SU-DHL-6 (cell line): ENCODE measurements around the gene PPP1R27.

Source experiments
- H2AFZ ChIP-seq: fragments of 200-600 bp; sonication (generic); 2 replicates; pipeline ENCODE4 v1.6.1; 2014; ENCODE audit warnings: low read depth, mild to moderate bottlenecking, moderate library complexity, mixed read lengths, antibody characterized with exemption, low read length; ENCODE audit not compliant: severe bottlenecking
- H3F3A ChIP-seq: fragments of 200-600 bp; shearing (Covaris generic); 2 replicates; pipeline ENCODE4 v1.6.0; 2016; ENCODE audit warnings: antibody characterized with exemption, mild to moderate bottlenecking; ENCODE audit not compliant: insufficient read depth
- H3K27ac ChIP-seq: fragments of 200-600 bp; sonication (generic); 2 replicates; pipeline ENCODE4 v1.5.1; 2016; ENCODE audit warnings: low read depth, mild to moderate bottlenecking, low read length, moderate library complexity, mixed read lengths
- H3K27me3 ChIP-seq: fragments of 200-600 bp; sonication (generic), shearing (Covaris generic); 2 replicates; pipeline ENCODE4 v1.6.0; 2014; ENCODE audit warnings: mild to moderate bottlenecking, low read length
- H3K36me3 ChIP-seq: fragments of 200-600 bp; sonication (generic); 2 replicates; pipeline ENCODE4 v1.6.1; 2014; ENCODE audit warnings: mild to moderate bottlenecking, low read length, mixed read lengths
- H3K4me2 ChIP-seq: fragments of 300-600, 200-600 bp; shearing (Covaris generic), sonication (generic); 2 replicates; pipeline ENCODE4 v1.6.0; 2014; ENCODE audit warnings: low read length, low read depth, mild to moderate bottlenecking; ENCODE audit not compliant: poor library complexity, severe bottlenecking
- H3K4me3 ChIP-seq: fragments of 200-600 bp; sonication (generic); 2 replicates; pipeline ENCODE4 v1.5.1; 2014; ENCODE audit warnings: antibody characterized with exemption, low read length, mild to moderate bottlenecking, mixed read lengths; ENCODE audit not compliant: insufficient read depth, poor library complexity, severe bottlenecking
- H3K79me2 ChIP-seq: fragments of 200-600 bp; sonication (generic); 2 replicates; pipeline ENCODE4 v1.6.1; 2014; ENCODE audit warnings: mild to moderate bottlenecking, low read length, moderate library complexity; ENCODE audit not compliant: insufficient read depth
- H3K9ac ChIP-seq: fragments of 200-600 bp; sonication (generic); 2 replicates; pipeline ENCODE4 v1.7.0; 2014; ENCODE audit warnings: mild to moderate bottlenecking, low read length
- H3K9me2 ChIP-seq: fragments of 200-600 bp; sonication (generic); replicated peaks from 2 replicates; pipeline ENCODE4 v1.6.1; 2014; ENCODE audit warnings: low read length; ENCODE audit not compliant: insufficient read depth
- H3K9me3 ChIP-seq: fragments of 200-600 bp; sonication (generic); 2 replicates; pipeline ENCODE4 v1.6.1; 2014; ENCODE audit warnings: low read length, mixed read lengths; ENCODE audit not compliant: insufficient read depth
- H4K20me1 ChIP-seq: fragments of 200-600 bp; sonication (generic); 2 replicates; pipeline ENCODE4 v1.6.1; 2014; ENCODE audit warnings: low read depth, mild to moderate bottlenecking, antibody characterized with exemption, low read length, moderate library complexity, mixed read lengths
- EZH2phosphoT487 ChIP-seq: fragments of 200-600 bp; sonication (generic), shearing (Covaris generic); conservative IDR thresholded peaks from 2 replicates; pipeline ENCODE4 v1.6.1; 2018; ENCODE audit warnings: mild to moderate bottlenecking, antibody characterized with exemption, low read length, moderate library complexity, mixed read lengths
- TF ChIP-seq, protein P1 (sequence below): fragments of 200-600 bp; sonication (generic); IDR thresholded peaks from one replicate; pipeline ENCODE4 v1.5.1; 2017; ENCODE audit warnings: antibody characterized with exemption, mild to moderate bottlenecking, low read length, moderate library complexity; ENCODE audit not compliant: insufficient read depth, poor library complexity, severe bottlenecking

Gene PPP1R27

DNA sequence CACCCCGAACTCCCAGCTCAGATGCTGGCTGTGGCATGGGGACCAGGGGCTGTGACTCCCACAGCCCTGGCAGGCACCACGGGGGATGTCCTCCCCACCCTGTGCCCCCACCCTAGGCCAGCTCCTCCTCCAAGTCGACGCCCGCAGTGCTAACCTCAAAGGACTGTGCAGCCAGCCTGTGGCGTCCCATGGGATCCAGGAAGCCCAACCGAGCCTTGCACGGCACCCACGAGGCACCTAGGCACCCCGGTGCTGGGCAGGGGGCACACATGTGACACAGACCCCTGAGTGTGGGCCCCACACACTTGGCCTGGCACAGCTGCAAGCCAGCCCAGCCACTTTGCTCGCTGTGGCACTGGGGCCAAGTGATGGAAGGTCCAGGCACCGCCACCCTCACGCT, 27.0 kb downstream of the PPP1R27 start:
- H3K4me2 ChIP-seq, result no peak overlapping the region
- H3K27me3 ChIP-seq, result no peaks in the 10 kb centered on the region

DNA sequence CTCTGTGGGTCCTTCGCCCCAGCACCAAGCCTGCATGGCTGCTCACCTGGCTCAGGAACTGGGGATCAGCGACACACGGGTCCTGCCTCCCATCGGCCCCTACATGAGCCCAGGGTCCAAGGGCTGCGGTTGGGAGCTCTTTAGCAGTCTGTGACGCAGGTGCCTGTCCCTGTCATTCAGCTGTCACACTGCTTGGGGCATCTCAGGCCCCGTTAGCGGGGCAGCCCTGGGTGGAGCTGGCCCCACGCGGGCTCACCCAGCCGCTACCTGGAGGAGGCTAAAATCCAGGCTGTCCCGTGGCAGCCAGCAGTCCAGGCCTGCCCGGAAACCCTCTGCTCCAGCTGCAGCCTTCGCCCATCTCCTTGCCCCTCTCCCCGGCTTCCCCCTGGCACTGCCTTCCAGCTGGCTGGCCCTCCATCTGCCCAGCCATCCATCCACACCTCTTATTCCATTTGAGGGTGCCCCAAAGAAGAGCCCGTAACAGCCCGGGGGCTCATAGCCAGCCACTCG, 27.6 kb downstream of the PPP1R27 start:
- Histone ChIP-seq H3K4me3 (no peak overlapping the region), H3K79me2 (no peaks in the 10 kb centered on the region), H3K27ac (no peak overlapping the region), H3K27me3 (no peaks in the 10 kb centered on the region), H3K36me3 (no peaks in the 10 kb centered on the region), H3K4me2 (no peak overlapping the region), H3F3A (no peaks in the 10 kb centered on the region), H3K9me2 (no peaks in the 10 kb centered on the region), H3K9me3 (no peaks in the 10 kb centered on the region), H4K20me1 (no peaks in the 10 kb centered on the region), H3K9ac (no peak overlapping the region), H2AFZ (no peak overlapping the region)
- TF ChIP-seq, protein P1, sequence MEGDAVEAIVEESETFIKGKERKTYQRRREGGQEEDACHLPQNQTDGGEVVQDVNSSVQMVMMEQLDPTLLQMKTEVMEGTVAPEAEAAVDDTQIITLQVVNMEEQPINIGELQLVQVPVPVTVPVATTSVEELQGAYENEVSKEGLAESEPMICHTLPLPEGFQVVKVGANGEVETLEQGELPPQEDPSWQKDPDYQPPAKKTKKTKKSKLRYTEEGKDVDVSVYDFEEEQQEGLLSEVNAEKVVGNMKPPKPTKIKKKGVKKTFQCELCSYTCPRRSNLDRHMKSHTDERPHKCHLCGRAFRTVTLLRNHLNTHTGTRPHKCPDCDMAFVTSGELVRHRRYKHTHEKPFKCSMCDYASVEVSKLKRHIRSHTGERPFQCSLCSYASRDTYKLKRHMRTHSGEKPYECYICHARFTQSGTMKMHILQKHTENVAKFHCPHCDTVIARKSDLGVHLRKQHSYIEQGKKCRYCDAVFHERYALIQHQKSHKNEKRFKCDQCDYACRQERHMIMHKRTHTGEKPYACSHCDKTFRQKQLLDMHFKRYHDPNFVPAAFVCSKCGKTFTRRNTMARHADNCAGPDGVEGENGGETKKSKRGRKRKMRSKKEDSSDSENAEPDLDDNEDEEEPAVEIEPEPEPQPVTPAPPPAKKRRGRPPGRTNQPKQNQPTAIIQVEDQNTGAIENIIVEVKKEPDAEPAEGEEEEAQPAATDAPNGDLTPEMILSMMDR, result no peak
- no peak for TF ChIP-seq EZH2phosphoT487

More for the DNA sequence above, 27.0 kb downstream of the PPP1R27 start:
- Histone ChIP-seq H4K20me1 (no peaks in the 10 kb centered on the region), H3F3A (no peaks in the 10 kb centered on the region), H3K9me2 (no peaks in the 10 kb centered on the region), H3K36me3 (no peaks in the 10 kb centered on the region), H3K27ac (no peak overlapping the region), H3K9me3 (no peaks in the 10 kb centered on the region), H3K9ac (no peak overlapping the region), H3K4me3 (no peak overlapping the region), H3K79me2 (no peaks in the 10 kb centered on the region), H2AFZ (no peak overlapping the region)
- TF ChIP-seq, protein P1, result no peak
- TF ChIP-seq EZH2phosphoT487, result no peak

DNA sequence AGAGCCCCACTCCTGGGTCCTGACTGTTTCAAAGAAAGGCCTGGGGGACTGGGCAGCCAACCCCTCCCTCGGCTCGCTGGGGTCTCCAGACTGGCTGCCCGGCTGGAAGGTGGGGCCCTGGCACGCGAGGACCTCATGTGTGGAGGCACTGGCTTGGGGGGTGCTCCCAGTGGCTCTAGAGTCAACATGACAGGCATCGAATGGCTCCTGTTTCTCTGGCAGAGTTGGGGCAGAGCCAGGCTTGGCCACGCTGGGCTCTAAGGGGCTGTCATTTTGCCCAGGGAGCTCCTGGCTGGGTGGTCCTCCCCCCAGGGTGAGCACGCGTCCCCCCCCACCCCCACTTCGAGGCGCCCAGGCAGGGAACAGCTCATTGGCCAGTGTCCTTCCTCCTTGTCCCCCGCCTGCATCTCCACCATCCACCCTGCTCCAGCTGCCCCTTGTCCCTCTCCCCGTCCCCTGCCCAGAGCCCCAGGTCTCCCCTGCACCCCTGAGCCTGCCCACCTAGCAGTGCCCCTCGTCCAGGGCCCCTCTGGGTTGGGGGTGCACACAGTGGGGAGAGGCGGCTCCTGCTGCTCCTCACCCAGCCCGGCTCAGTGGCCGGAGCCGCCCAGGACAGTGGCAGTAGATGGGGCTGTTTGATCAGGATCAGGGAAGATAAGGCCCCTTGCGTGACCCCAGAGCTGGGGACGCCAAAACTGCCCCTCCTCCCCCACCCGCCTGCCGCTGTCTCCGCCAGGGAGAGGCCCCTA, 28.2 kb downstream of the PPP1R27 start:
- H3K9ac ChIP-seq, result no peak overlapping the region
- H3K9me3 ChIP-seq, result no peaks in the 10 kb centered on the region
- H3K27me3 ChIP-seq, result no peaks in the 10 kb centered on the region
- TF ChIP-seq, protein P1, result no peak
- TF ChIP-seq EZH2phosphoT487, result no peak
- H4K20me1 ChIP-seq, result no peaks in the 10 kb centered on the region
- no peaks in the 10 kb centered on the region for H3K9me2 ChIP-seq
- no peaks in the 10 kb centered on the region for H3F3A ChIP-seq
- H3K36me3 ChIP-seq, result no peaks in the 10 kb centered on the region
- H3K4me3 ChIP-seq, result no peak overlapping the region
- no peak overlapping the region for H3K4me2 ChIP-seq
- H2AFZ ChIP-seq, result no peak overlapping the region
- no peaks in the 10 kb centered on the region for H3K79me2 ChIP-seq
- H3K27ac ChIP-seq, result no peak overlapping the region
